Hepatocyte (in vitro differentiated cells): ENCODE data around the gene OGFR. TPM values are rescaled to one million over a fixed set of nuclear protein-coding genes. Genes with fewer than 3 reads are reported as not detected.

Experiments
- DNase-seq: peaks from one replicate; pipeline ENCODE4 v3.0.0-alpha.2; 2016; ENCODE audit warnings: low spot score
- H2AFZ ChIP-seq: fragments of 200-600 bp; sonication (generic); 2 replicates; pipeline ENCODE4 v1.6.0; 2016; ENCODE audit warnings: antibody characterized with exemption, mild to moderate bottlenecking
- H3K27ac ChIP-seq: fragments of 200-600 bp; sonication (generic); 2 replicates; pipeline ENCODE4 v1.5.1; 2016; ENCODE audit warnings: mild to moderate bottlenecking
- H3K27me3 ChIP-seq: fragments of 200-600 bp; sonication (generic); 2 replicates; pipeline ENCODE4 v1.6.1; 2016
- H3K36me3 ChIP-seq: fragments of 200-600 bp; sonication (generic); replicated peaks from 2 replicates; pipeline ENCODE4 v1.5.1; 2016; ENCODE audit warnings: low read depth; ENCODE audit not compliant: insufficient read depth
- H3K4me1 ChIP-seq: fragments of 200-600 bp; sonication (generic); 2 replicates; pipeline ENCODE4 v1.5.1; 2016; ENCODE audit warnings: mild to moderate bottlenecking, moderate library complexity; ENCODE audit not compliant: insufficient read depth
- H3K4me2 ChIP-seq: fragments of 200-600 bp; sonication (generic); 2 replicates; pipeline ENCODE4 v1.6.0; 2016
- H3K4me3 ChIP-seq: fragments of 200-600 bp; sonication (generic); 2 replicates; pipeline ENCODE4 v1.5.1; 2016; ENCODE audit warnings: mild to moderate bottlenecking
- H3K79me2 ChIP-seq: fragments of 200-600 bp; sonication (generic); 2 replicates; pipeline ENCODE4 v1.6.0; 2017; ENCODE audit warnings: mild to moderate bottlenecking
- H3K9me2 ChIP-seq: fragments of 200-600 bp; sonication (generic); replicated peaks from 2 replicates; pipeline ENCODE4 v1.6.0; 2017; ENCODE audit warnings: mild to moderate bottlenecking; ENCODE audit not compliant: insufficient read depth
- H3K9me3 ChIP-seq: fragments of 200-600 bp; sonication (generic); 2 replicates; pipeline ENCODE4 v1.5.1; 2016; ENCODE audit warnings: low read depth, mild to moderate bottlenecking
- H4K20me1 ChIP-seq: fragments of 200-600 bp; sonication (generic); 2 replicates; pipeline ENCODE4 v1.6.0; 2016; ENCODE audit warnings: mild to moderate bottlenecking; ENCODE audit not compliant: insufficient read depth, poor library complexity, severe bottlenecking
- CTCF ChIP-seq: fragments of 200-600 bp; sonication (generic); IDR thresholded peaks from 2 replicates; pipeline ENCODE4 v1.5.1; 2016; ENCODE audit warnings: antibody characterized with exemption, mild to moderate bottlenecking; ENCODE audit not compliant: poor library complexity
- EZH2 ChIP-seq: fragments of 200-600 bp; sonication (generic); IDR thresholded peaks from 2 replicates; pipeline ENCODE4 v1.6.1; 2016; ENCODE audit warnings: antibody characterized with exemption, mild to moderate bottlenecking, borderline replicate concordance
- EZH2phosphoT487 ChIP-seq: fragments of 200-600 bp; sonication (generic); IDR thresholded peaks from one replicate; pipeline ENCODE4 v1.6.1; 2018; ENCODE audit warnings: antibody characterized with exemption, mild to moderate bottlenecking, low read depth, moderate library complexity; ENCODE audit not compliant: unreplicated experiment, severe bottlenecking
- WGBS: methylation state at CpG from one replicate; pipeline ENCODE4 v1.1.6; 2016; ENCODE audit warnings: low lambda C conversion rate; ENCODE audit errors: missing lambda C conversion rate; 5-methylcytosine and 5-hydroxymethylcytosine counted together
- polyA plus RNA-seq: library from polyadenylated mRNA; unstranded; fragments of >200 nt; fragmentation: Nextera tagmentation; extraction: Ambion mirVana; gene quantifications from 2 replicates; pipeline ENCODE4 v1.2.1, GENCODE V29; 2016
- total RNA-seq: library from RNA; depleted of rRNA; stranded (reverse); fragments of >200 nt; gene quantifications from 2 replicates; pipeline ENCODE4 v1.2.3, GENCODE V29; 2014

OGFR gene
- total and polyA plus RNA-seq, 2 experiments from 2014 or later, result 47.6 to 80.8 TPM

GRCh38 chr20:62813588-62813987 is 9.0 kb downstream of the OGFR start:
- no peaks in the 10 kb centered on the region for H3K9me2 ChIP-seq
- peaks cover 31% of the 10 kb centered on the region for H3K4me1 ChIP-seq
- WGBS, result 93% methylated on average over 13 of the region's 13 CpGs
- H3K27me3 ChIP-seq, result peaks cover 19% of the 10 kb centered on the region
- TF ChIP-seq EZH2 (no peak), EZH2phosphoT487 (no peak), CTCF (no peak)
- H3K79me2 ChIP-seq, result no peaks in the 10 kb centered on the region
- H3K4me3 ChIP-seq, result no peak overlapping the region
- H3K36me3 ChIP-seq, result no peaks in the 10 kb centered on the region
- no peak overlapping the region for H3K27ac ChIP-seq
- H3K9me3 ChIP-seq, result no peaks in the 10 kb centered on the region
- no peak for DNase-seq
- H3K4me2 ChIP-seq, result no peak overlapping the region
- H2AFZ ChIP-seq, result no peak overlapping the region
- peaks cover 7% of the 10 kb centered on the region for H4K20me1 ChIP-seq

- TF ChIP-seq EZH2phosphoT487 (no peak), EZH2 (no peak), CTCF (no peak)
- H3K4me2 ChIP-seq, result no peak overlapping the region
- no peak overlapping the region for H3K27ac ChIP-seq
- H4K20me1 ChIP-seq, result peaks cover under 1% of the 10 kb centered on the region
- 87% methylated on average over 13 of the region's 13 CpGs for WGBS
- no peak for DNase-seq
- H3K4me3 ChIP-seq, result no peak overlapping the region
- H3K27me3 ChIP-seq, result peaks cover 19% of the 10 kb centered on the region
- no peaks in the 10 kb centered on the region for H3K36me3 ChIP-seq
- no peaks in the 10 kb centered on the region for H3K79me2 ChIP-seq
- H3K9me3 ChIP-seq, result no peaks in the 10 kb centered on the region
- no peaks in the 10 kb centered on the region for H3K9me2 ChIP-seq
- peaks cover 37% of the 10 kb centered on the region for H3K4me1 ChIP-seq
- H2AFZ ChIP-seq, result no peak overlapping the region
Measured at GRCh38 chr20:62814060-62814708, 9.5 kb downstream of the OGFR start.

- Histone ChIP-seq H4K20me1 (no peaks in the 10 kb centered on the region), H3K4me1 (peaks cover 42% of the 10 kb centered on the region), H3K4me3 (no peak overlapping the region), H2AFZ (no peak overlapping the region), H3K9me2 (no peaks in the 10 kb centered on the region), H3K36me3 (no peaks in the 10 kb centered on the region), H3K4me2 (no peak overlapping the region), H3K27me3 (peaks cover 19% of the 10 kb centered on the region), H3K27ac (no peak overlapping the region), H3K9me3 (no peaks in the 10 kb centered on the region), H3K79me2 (no peaks in the 10 kb centered on the region)
- DNase-seq, result no peak
- WGBS, result 83% methylated on average over 12 of the region's 12 CpGs
- no peak for TF ChIP-seq CTCF
- no peak for TF ChIP-seq EZH2phosphoT487
- TF ChIP-seq EZH2, result no peak
Measured at GRCh38 chr20:62814709-62815065, 10.1 kb downstream of the OGFR start.
